ENCODE measurements around the gene TBC1D2. TPM values are rescaled to one million over a fixed set of nuclear protein-coding genes. Genes with fewer than 3 reads are reported as not detected.

Gene TBC1D2
- total and polyA plus RNA-seq, 2 experiments from 2014 or later, result 3.7 to 6.8 TPM

DNA sequence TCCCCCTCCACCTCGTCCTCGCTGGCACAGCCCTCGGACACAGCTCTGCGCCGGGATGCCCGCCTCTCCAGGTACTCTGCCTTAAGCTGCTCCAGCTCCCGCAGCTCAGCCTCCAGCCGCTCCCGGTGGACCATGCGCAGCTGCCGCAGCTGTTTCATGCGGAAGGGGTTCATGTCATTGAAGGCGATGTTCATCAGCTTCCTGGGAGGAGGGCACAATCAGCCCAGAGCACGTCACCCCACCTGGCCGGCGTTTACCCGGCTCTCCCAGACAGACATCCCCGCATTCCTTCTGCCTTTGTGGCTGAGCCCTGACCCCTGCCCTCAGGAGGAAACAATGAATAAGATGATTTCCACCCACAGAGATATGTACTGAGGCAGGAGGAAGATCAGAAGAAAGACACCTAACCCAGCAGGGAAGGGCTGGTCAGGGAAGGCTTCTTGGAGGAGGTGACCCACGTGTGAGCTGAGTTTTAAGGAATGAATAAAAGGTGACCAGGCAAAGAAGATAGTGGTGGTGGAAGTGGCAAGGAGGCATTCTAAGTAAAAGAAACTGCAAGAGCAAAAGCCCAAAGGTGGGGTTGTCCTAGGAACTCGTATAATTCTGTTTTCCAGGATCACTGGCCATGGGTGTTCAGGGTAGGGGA is 55.9 kb downstream of the TBC1D2 start (continued):
- no peak for TF ChIP-seq CREB1 (CRISPR knock-in tag; IDR thresholded peaks at IDR 0.05; ENCODE audit: low read depth)
- no peak for TF ChIP-seq STAT1 (IDR thresholded peaks at IDR 0.05; ENCODE audit: unreplicated experiment)
- TF ChIP-seq, protein P1, sequence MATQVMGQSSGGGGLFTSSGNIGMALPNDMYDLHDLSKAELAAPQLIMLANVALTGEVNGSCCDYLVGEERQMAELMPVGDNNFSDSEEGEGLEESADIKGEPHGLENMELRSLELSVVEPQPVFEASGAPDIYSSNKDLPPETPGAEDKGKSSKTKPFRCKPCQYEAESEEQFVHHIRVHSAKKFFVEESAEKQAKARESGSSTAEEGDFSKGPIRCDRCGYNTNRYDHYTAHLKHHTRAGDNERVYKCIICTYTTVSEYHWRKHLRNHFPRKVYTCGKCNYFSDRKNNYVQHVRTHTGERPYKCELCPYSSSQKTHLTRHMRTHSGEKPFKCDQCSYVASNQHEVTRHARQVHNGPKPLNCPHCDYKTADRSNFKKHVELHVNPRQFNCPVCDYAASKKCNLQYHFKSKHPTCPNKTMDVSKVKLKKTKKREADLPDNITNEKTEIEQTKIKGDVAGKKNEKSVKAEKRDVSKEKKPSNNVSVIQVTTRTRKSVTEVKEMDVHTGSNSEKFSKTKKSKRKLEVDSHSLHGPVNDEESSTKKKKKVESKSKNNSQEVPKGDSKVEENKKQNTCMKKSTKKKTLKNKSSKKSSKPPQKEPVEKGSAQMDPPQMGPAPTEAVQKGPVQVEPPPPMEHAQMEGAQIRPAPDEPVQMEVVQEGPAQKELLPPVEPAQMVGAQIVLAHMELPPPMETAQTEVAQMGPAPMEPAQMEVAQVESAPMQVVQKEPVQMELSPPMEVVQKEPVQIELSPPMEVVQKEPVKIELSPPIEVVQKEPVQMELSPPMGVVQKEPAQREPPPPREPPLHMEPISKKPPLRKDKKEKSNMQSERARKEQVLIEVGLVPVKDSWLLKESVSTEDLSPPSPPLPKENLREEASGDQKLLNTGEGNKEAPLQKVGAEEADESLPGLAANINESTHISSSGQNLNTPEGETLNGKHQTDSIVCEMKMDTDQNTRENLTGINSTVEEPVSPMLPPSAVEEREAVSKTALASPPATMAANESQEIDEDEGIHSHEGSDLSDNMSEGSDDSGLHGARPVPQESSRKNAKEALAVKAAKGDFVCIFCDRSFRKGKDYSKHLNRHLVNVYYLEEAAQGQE (IDR thresholded peaks at IDR 0.05; ENCODE audit: unreplicated experiment), result no peak
- TF ChIP-seq ZNF331 (CRISPR knock-in tag; IDR thresholded peaks at IDR 0.05; ENCODE audit: low read depth), result no peak

DNA sequence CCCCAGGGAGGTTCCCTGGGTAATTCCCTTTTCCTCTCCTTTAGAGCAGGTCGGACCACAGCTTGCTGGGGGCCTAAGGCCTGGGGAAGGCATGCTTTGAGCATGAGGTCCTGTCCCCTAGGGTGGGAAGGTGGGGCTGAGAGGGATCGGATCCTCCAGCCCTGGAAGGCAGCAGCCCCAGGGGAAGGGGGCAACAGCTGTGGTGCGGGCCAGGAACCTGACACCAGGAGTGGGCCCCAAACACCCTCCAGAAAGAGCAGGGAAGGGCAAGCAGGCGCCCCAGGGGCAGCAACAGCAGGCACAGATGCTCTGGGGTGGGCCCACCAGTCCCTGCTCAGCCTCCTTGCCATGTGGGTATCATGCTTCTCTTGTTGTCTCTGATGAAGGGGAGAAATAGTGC is 59.8 kb downstream of the TBC1D2 start:
- no peak for ATAC-seq
- DNase-seq (ENCODE audit: low spot score), result no peak
- no peak overlapping the region for H3K4me2 ChIP-seq
- H3K4me1 Mint-ChIP-seq, result peaks cover 33% of the 10 kb centered on the region
- H3K27me3 ChIP-seq (ENCODE audit: insufficient read depth), result no peaks in the 10 kb centered on the region
- no peaks in the 10 kb centered on the region for H3K36me3 Mint-ChIP-seq (ENCODE audit: low read depth)
- no peaks in the 10 kb centered on the region; the same call in 1 of the 2 replicates for H4K20me1 ChIP-seq (replicated peaks; ENCODE audit: insufficient read depth)
- H2AFZ ChIP-seq, result no peak overlapping the region
- peaks cover 29% of the 10 kb centered on the region for H3K4me1 ChIP-seq (ENCODE audit: insufficient read depth)
- no peak overlapping the region for H3K27ac ChIP-seq (ENCODE audit: low read depth)
- no peaks in the 10 kb centered on the region; the same call in 2 of the 3 replicates for H3K9me3 Mint-ChIP-seq
- TF ChIP-seq CREB1 (CRISPR knock-in tag; IDR thresholded peaks at IDR 0.05; ENCODE audit: low read depth) (no peak), JUNB (IDR thresholded peaks at IDR 0.05; ENCODE audit: unreplicated experiment) (no peak), EZH2 (IDR thresholded peaks at IDR 0.05; ENCODE audit: low read depth, unreplicated experiment) (no peak), ZNF331 (CRISPR knock-in tag; IDR thresholded peaks at IDR 0.05; ENCODE audit: low read depth) (no peak), NANOG (IDR thresholded peaks at IDR 0.05; ENCODE audit: borderline replicate concordance) (no peak), POLR2AphosphoS5 (IDR thresholded peaks at IDR 0.05; ENCODE audit: low read depth) (no peak), STAT1 (IDR thresholded peaks at IDR 0.05; ENCODE audit: unreplicated experiment) (no peak), EZH2phosphoT487 (IDR thresholded peaks at IDR 0.05; ENCODE audit: unreplicated experiment) (no peak)
- no peaks in the 10 kb centered on the region for H3K36me3 ChIP-seq (ENCODE audit: insufficient read depth)
- H3F3A ChIP-seq (replicated peaks; ENCODE audit: low read depth), result peaks cover 3% of the 10 kb centered on the region; the same call in 1 of the 2 replicates
- H3K9me2 ChIP-seq (ENCODE audit: insufficient read depth), result no peaks in the 10 kb centered on the region
- H3K27me3 Mint-ChIP-seq (ENCODE audit: insufficient read depth, low read depth, poor library complexity), result peaks cover 27% of the 10 kb centered on the region
- no peak overlapping the region for H3K4me3 ChIP-seq
- H3K27ac Mint-ChIP-seq, result no peak overlapping the region
- H3K4me3 Mint-ChIP-seq, result no peak overlapping the region
- 0 out of 2 replicates have a peak, but pooled peaks cover 3% of the 10 kb centered on the region for H3K79me2 ChIP-seq (replicated peaks; ENCODE audit: insufficient read depth)
